ENCODE results near the gene GLIPR1.

DNA sequence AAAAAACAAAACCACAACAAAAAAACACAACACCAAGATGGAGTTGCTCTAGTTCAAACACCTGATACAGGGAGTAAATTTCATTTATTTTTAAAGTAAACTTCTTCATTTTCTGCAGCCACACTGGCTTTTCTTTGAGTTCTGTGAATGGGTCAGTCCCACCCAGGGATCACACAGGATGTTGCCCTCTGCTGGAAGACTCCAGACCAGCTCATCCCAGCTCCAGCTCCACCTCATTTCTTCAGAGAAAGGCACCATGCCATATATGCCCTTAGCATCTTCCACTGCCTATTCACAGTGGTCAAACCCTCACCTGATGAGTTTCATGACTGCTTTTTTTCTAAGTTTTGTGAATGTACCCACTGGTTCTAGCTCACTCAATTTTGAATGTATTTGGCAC, 8.0 kb downstream of the GLIPR1 start:
- no peak for TF ChIP-seq FOXM1 (IDR thresholded peaks at IDR 0.05; ENCODE audit: borderline replicate concordance)
- TF ChIP-seq SUZ12 (IDR thresholded peaks at IDR 0.05): no peak
- TF ChIP-seq CTBP1 (IDR thresholded peaks at IDR 0.05; ENCODE audit: borderline replicate concordance): no peak

Measured in HEK293T (cell line).